ENCODE measurements around the gene AUTS2. TPM values are rescaled to one million over a fixed set of nuclear protein-coding genes. Genes with fewer than 3 reads are reported as not detected.

Gene AUTS2
- total RNA-seq, 2 experiments from 2014 or later: 2.4 to 3.0 TPM

- ChIA-PET POLR2A (no interaction called here), CTCF (no interaction called here)
- DNase-seq (no peak), ATAC-seq (no peak)
- no peaks in the 10 kb centered on the region for H3K27me3 Mint-ChIP-seq
- intact Hi-C loops (cut with DNase I, micrococcal nuclease): loop anchor here in 1 of 2 experiments (10.0 kb wide), 1 partner anchor 345 kb away; no protein-coding TSS in a partner anchor
- H3K9me3 Mint-ChIP-seq (ENCODE audit: low read depth): peaks cover 1% of the 10 kb centered on the region
- no peak overlapping the region for H3K27ac Mint-ChIP-seq
- peaks cover 20% of the 10 kb centered on the region for H3K4me1 Mint-ChIP-seq
- H3K36me3 Mint-ChIP-seq (ENCODE audit: low read depth): no peaks in the 10 kb centered on the region
- no peak overlapping the region for H3K4me3 Mint-ChIP-seq
Observed at GRCh38 chr7:70349819-70350218, 751.5 kb downstream of the AUTS2 start.

GRCh38 chr7:70352088-70352487 lies 753.8 kb downstream of the AUTS2 start:
- CTCF ChIA-PET: interaction anchor here (0.9 kb wide), 1 partner anchor 159 kb away, joined by 3 read pairs; no protein-coding TSS in a partner anchor
- ATAC-seq: no peak
- Mint-ChIP-seq H3K9me3 (ENCODE audit: low read depth) (peaks cover 1% of the 10 kb centered on the region), H3K4me1 (peaks cover 15% of the 10 kb centered on the region), H3K4me3 (no peak overlapping the region), H3K27ac (no peak overlapping the region), H3K36me3 (ENCODE audit: low read depth) (no peaks in the 10 kb centered on the region), H3K27me3 (no peaks in the 10 kb centered on the region)
- no peak for DNase-seq
- POLR2A ChIA-PET: no interaction called here
- intact Hi-C loops (cut with DNase I, micrococcal nuclease): no loop called here

GRCh38 chr7:70352906-70353305 lies 754.6 kb downstream of the AUTS2 start:
- Mint-ChIP-seq H3K27ac (no peak overlapping the region), H3K36me3 (ENCODE audit: low read depth) (no peaks in the 10 kb centered on the region), H3K27me3 (no peaks in the 10 kb centered on the region), H3K9me3 (ENCODE audit: low read depth) (peaks cover 1% of the 10 kb centered on the region), H3K4me3 (no peak overlapping the region), H3K4me1 (peaks cover 9% of the 10 kb centered on the region)
- no peak for ATAC-seq
- no peak for DNase-seq
- ChIA-PET POLR2A (no interaction called here), CTCF (no interaction called here)
- intact Hi-C loops (cut with DNase I, micrococcal nuclease): no loop called here

GRCh38 chr7:70353330-70353945 lies 755.2 kb downstream of the AUTS2 start:
- Mint-ChIP-seq H3K36me3 (ENCODE audit: low read depth) (no peaks in the 10 kb centered on the region), H3K9me3 (ENCODE audit: low read depth) (peaks cover 1% of the 10 kb centered on the region), H3K27me3 (no peaks in the 10 kb centered on the region), H3K27ac (no peak overlapping the region), H3K4me3 (no peak overlapping the region), H3K4me1 (peaks cover 9% of the 10 kb centered on the region)
- POLR2A ChIA-PET: no interaction called here
- ATAC-seq (no peak), DNase-seq (no peak)
- CTCF ChIA-PET: interaction anchor here (1.2 kb wide), 1 partner anchor 275 kb away, joined by 4 read pairs; no protein-coding TSS in a partner anchor
- intact Hi-C loops (cut with DNase I, micrococcal nuclease): no loop called here

- POLR2A ChIA-PET: no interaction called here
- ATAC-seq: no peak
- Mint-ChIP-seq H3K4me3 (no peak overlapping the region), H3K36me3 (ENCODE audit: low read depth) (no peaks in the 10 kb centered on the region), H3K27me3 (no peaks in the 10 kb centered on the region), H3K9me3 (ENCODE audit: low read depth) (peaks cover 1% of the 10 kb centered on the region), H3K27ac (no peak overlapping the region), H3K4me1 (peaks cover 9% of the 10 kb centered on the region)
- CTCF ChIA-PET: interaction anchor here (1.2 kb wide), 1 partner anchor 274 kb away, joined by 4 read pairs; no protein-coding TSS in a partner anchor
- intact Hi-C loops (cut with DNase I, micrococcal nuclease): no loop called here
- no peak for DNase-seq
Observed at GRCh38 chr7:70353946-70354335, 755.7 kb downstream of the AUTS2 start.

- POLR2A ChIA-PET: no interaction called here
- Mint-ChIP-seq H3K4me1 (peaks cover 9% of the 10 kb centered on the region), H3K27ac (no peak overlapping the region), H3K27me3 (no peaks in the 10 kb centered on the region), H3K9me3 (ENCODE audit: low read depth) (peaks cover 1% of the 10 kb centered on the region), H3K4me3 (no peak overlapping the region), H3K36me3 (ENCODE audit: low read depth) (no peaks in the 10 kb centered on the region)
- CTCF ChIA-PET: interaction anchor here (1.2 kb wide), 1 partner anchor 273 kb away, joined by 4 read pairs; no protein-coding TSS in a partner anchor
- ATAC-seq (peak; percentile 49), DNase-seq (peak; percentile 13)
- intact Hi-C loops (cut with DNase I, micrococcal nuclease): no loop called here
Observed at GRCh38 chr7:70354409-70355169, 756.3 kb downstream of the AUTS2 start.

GRCh38 chr7:70355198-70356020 lies 757.1 kb downstream of the AUTS2 start:
- no peaks in the 10 kb centered on the region for H3K36me3 Mint-ChIP-seq (ENCODE audit: low read depth)
- H3K27me3 Mint-ChIP-seq: no peaks in the 10 kb centered on the region
- peaks cover 9% of the 10 kb centered on the region for H3K4me1 Mint-ChIP-seq
- peaks cover 1% of the 10 kb centered on the region for H3K9me3 Mint-ChIP-seq (ENCODE audit: low read depth)
- no peak overlapping the region for H3K4me3 Mint-ChIP-seq
- ATAC-seq: no peak
- POLR2A ChIA-PET: no interaction called here
- H3K27ac Mint-ChIP-seq: no peak overlapping the region
- CTCF ChIA-PET: no interaction called here
- intact Hi-C loops (cut with DNase I, micrococcal nuclease): no loop called here
- no peak for DNase-seq

GRCh38 chr7:70356085-70356786 lies 758.0 kb downstream of the AUTS2 start:
- ATAC-seq (no peak), DNase-seq (no peak)
- Mint-ChIP-seq H3K9me3 (ENCODE audit: low read depth) (no peaks in the 10 kb centered on the region), H3K27me3 (no peaks in the 10 kb centered on the region), H3K4me1 (peaks cover 9% of the 10 kb centered on the region), H3K27ac (no peak overlapping the region), H3K36me3 (ENCODE audit: low read depth) (no peaks in the 10 kb centered on the region), H3K4me3 (no peak overlapping the region)
- CTCF ChIA-PET: no interaction called here
- intact Hi-C loops (cut with DNase I, micrococcal nuclease): no loop called here
- POLR2A ChIA-PET: no interaction called here

GRCh38 chr7:70356787-70357328 lies 758.6 kb downstream of the AUTS2 start:
- no peak overlapping the region for H3K4me3 Mint-ChIP-seq
- ATAC-seq (no peak), DNase-seq (no peak)
- ChIA-PET POLR2A (no interaction called here), CTCF (no interaction called here)
- H3K27me3 Mint-ChIP-seq: no peaks in the 10 kb centered on the region
- H3K9me3 Mint-ChIP-seq (ENCODE audit: low read depth): no peaks in the 10 kb centered on the region
- peaks cover 13% of the 10 kb centered on the region for H3K4me1 Mint-ChIP-seq
- no peaks in the 10 kb centered on the region for H3K36me3 Mint-ChIP-seq (ENCODE audit: low read depth)
- intact Hi-C loops (cut with DNase I, micrococcal nuclease): no loop called here
- no peak overlapping the region for H3K27ac Mint-ChIP-seq

GRCh38 chr7:70360557-70360956 lies 762.3 kb downstream of the AUTS2 start:
- intact Hi-C loops (cut with DNase I, micrococcal nuclease): no loop called here
- no peak overlapping the region for H3K4me3 Mint-ChIP-seq
- ATAC-seq (no peak), DNase-seq (no peak)
- H3K27me3 Mint-ChIP-seq: peaks cover 3% of the 10 kb centered on the region
- no peak overlapping the region for H3K27ac Mint-ChIP-seq
- CTCF ChIA-PET: no interaction called here
- POLR2A ChIA-PET: no interaction called here
- no peaks in the 10 kb centered on the region for H3K36me3 Mint-ChIP-seq (ENCODE audit: low read depth)
- H3K4me1 Mint-ChIP-seq: peaks cover 9% of the 10 kb centered on the region
- no peaks in the 10 kb centered on the region for H3K9me3 Mint-ChIP-seq (ENCODE audit: low read depth)

- Mint-ChIP-seq H3K36me3 (ENCODE audit: low read depth) (no peaks in the 10 kb centered on the region), H3K4me1 (peaks cover 9% of the 10 kb centered on the region), H3K9me3 (ENCODE audit: low read depth) (no peaks in the 10 kb centered on the region), H3K27me3 (peaks cover 3% of the 10 kb centered on the region), H3K27ac (no peak overlapping the region), H3K4me3 (no peak overlapping the region)
- DNase-seq (no peak), ATAC-seq (peak; percentile 64)
- ChIA-PET POLR2A (no interaction called here), CTCF (no interaction called here)
- intact Hi-C loops (cut with DNase I, micrococcal nuclease): no loop called here
Observed at GRCh38 chr7:70361821-70362220, 763.5 kb downstream of the AUTS2 start.
